ENCODE data around the gene POLR1G. TPM values are rescaled to one million over a fixed set of nuclear protein-coding genes. Genes with fewer than 3 reads are reported as not detected.

The POLR1G gene
- total and polyA plus RNA-seq, 9 of the 15 experiments (the other 6 are each of a cell fraction or from before 2014, with no cell fraction given) = 3.0 to 50.1 (median 27.4) TPM

DNA sequence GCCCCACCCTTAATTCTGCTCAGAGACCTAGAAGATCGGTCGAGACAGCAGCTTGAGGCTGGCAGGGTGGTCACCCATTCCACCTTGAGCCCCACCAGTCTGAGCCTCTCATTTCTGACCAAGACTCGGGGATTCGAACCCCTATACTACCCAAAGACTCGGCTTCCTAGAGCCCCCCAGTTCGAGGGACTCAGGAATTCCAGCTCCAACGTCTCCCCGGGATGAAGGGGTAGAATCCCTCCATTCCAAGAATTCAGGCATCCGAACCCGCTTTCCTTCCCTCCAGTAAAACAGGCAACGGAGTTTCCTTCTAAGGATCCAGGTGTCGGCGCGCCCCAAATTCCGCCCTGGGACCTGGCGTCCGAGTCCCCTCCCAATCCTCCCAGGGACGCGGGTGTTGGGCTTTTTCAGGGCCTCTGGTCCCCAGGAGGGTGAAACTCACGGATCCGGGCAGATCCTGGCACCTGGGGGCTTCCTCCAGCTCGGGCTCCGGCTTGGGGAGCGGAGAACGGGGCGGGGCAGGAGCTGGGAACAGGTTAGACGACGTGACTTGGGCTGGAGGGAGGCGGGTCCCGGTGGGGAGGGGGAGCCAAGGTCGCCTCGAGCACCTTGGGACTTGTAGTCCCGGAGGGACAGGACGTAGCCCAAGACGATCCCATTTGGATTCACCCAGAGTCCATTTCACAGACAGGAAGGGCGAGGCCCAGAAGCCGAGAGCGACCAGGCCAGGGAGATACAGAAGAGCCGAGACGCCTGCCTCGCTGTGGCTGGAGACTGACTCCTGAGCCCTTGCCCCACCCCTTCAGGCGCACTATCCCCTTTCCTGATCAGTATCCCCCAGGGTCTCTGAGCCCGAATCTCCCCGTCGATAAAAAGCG lies 1.6 kb upstream of the POLR1G start, which contains the start of gene PPP1R13L (continued):
- TF ChIP-seq SMAD1 (IDR thresholded peaks at IDR 0.05; ENCODE audit: low read depth, low read length, partially characterized antibody) = no peak
- TF ChIP-seq, protein P1, sequence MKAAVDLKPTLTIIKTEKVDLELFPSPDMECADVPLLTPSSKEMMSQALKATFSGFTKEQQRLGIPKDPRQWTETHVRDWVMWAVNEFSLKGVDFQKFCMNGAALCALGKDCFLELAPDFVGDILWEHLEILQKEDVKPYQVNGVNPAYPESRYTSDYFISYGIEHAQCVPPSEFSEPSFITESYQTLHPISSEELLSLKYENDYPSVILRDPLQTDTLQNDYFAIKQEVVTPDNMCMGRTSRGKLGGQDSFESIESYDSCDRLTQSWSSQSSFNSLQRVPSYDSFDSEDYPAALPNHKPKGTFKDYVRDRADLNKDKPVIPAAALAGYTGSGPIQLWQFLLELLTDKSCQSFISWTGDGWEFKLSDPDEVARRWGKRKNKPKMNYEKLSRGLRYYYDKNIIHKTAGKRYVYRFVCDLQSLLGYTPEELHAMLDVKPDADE (conservative IDR thresholded peaks at IDR 0.05; ENCODE audit: control insufficient read depth, low read depth, low read length) = no peak
- peak; percentile 29 to 46; a peak in 2 of 4 replicates for TF ChIP-seq SIX5 (IDR thresholded peaks at IDR 0.05; ENCODE audit: borderline replicate concordance in 1 of 2, insufficient read depth in 1 of 2, low read depth in 1 of 2, low read length in 2 of 2)
- no peak for TF ChIP-seq JUND (IDR thresholded peaks at IDR 0.05; ENCODE audit: borderline replicate concordance, low read depth, low read length)
- no peak; the same call in 2 of the 3 replicates for TF ChIP-seq JUND (tag; IDR thresholded peaks at IDR 0.05; ENCODE audit: borderline replicate concordance, low read depth, low read length)
- TF ChIP-seq MTA1 (IDR thresholded peaks at IDR 0.05; ENCODE audit: borderline replicate concordance) = 0 out of 2 replicates have a peak, but pooled peaks have one; percentile 22
- TF ChIP-seq, protein P2, sequence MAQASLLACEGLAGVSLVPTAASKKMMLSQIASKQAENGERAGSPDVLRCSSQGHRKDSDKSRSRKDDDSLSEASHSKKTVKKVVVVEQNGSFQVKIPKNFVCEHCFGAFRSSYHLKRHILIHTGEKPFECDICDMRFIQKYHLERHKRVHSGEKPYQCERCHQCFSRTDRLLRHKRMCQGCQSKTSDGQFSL (CRISPR knock-in tag; IDR thresholded peaks at IDR 0.05) = peak; percentile 77; the same call in 1 of the 2 replicates
- TF ChIP-seq, protein P2 (tag; IDR thresholded peaks at IDR 0.05) = peak in 1 of 2 experiments; percentile 45; a peak in 1 of 4 replicates
- TF ChIP-seq HLTF (IDR thresholded peaks at IDR 0.05) = no peak
- TF ChIP-seq, protein P3, sequence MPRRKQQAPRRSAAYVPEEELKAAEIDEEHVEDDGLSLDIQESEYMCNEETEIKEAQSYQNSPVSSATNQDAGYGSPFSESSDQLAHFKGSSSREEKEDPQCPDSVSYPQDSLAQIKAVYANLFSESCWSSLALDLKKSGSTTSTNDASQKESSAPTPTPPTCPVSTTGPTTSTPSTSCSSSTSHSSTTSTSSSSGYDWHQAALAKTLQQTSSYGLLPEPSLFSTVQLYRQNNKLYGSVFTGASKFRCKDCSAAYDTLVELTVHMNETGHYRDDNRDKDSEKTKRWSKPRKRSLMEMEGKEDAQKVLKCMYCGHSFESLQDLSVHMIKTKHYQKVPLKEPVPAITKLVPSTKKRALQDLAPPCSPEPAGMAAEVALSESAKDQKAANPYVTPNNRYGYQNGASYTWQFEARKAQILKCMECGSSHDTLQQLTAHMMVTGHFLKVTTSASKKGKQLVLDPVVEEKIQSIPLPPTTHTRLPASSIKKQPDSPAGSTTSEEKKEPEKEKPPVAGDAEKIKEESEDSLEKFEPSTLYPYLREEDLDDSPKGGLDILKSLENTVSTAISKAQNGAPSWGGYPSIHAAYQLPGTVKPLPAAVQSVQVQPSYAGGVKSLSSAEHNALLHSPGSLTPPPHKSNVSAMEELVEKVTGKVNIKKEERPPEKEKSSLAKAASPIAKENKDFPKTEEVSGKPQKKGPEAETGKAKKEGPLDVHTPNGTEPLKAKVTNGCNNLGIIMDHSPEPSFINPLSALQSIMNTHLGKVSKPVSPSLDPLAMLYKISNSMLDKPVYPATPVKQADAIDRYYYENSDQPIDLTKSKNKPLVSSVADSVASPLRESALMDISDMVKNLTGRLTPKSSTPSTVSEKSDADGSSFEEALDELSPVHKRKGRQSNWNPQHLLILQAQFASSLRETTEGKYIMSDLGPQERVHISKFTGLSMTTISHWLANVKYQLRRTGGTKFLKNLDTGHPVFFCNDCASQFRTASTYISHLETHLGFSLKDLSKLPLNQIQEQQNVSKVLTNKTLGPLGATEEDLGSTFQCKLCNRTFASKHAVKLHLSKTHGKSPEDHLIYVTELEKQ (CRISPR knock-in tag; IDR thresholded peaks at IDR 0.05) = no peak
- TF ChIP-seq, protein P4, sequence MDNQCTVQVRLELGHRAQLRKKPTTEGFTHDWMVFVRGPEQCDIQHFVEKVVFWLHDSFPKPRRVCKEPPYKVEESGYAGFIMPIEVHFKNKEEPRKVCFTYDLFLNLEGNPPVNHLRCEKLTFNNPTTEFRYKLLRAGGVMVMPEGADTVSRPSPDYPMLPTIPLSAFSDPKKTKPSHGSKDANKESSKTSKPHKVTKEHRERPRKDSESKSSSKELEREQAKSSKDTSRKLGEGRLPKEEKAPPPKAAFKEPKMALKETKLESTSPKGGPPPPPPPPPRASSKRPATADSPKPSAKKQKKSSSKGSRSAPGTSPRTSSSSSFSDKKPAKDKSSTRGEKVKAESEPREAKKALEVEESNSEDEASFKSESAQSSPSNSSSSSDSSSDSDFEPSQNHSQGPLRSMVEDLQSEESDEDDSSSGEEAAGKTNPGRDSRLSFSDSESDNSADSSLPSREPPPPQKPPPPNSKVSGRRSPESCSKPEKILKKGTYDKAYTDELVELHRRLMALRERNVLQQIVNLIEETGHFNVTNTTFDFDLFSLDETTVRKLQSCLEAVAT (IDR thresholded peaks at IDR 0.05) = no peak
- TF ChIP-seq ZC3H11A (IDR thresholded peaks at IDR 0.05; ENCODE audit: low read depth, low read length) = no peak
- TF ChIP-seq, protein P5, sequence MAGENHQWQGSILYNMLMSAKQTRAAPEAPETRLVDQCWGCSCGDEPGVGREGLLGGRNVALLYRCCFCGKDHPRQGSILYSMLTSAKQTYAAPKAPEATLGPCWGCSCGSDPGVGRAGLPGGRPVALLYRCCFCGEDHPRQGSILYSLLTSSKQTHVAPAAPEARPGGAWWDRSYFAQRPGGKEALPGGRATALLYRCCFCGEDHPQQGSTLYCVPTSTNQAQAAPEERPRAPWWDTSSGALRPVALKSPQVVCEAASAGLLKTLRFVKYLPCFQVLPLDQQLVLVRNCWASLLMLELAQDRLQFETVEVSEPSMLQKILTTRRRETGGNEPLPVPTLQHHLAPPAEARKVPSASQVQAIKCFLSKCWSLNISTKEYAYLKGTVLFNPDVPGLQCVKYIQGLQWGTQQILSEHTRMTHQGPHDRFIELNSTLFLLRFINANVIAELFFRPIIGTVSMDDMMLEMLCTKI (IDR thresholded peaks at IDR 0.05; ENCODE audit: partially characterized antibody) = no peak
- no peak for TF ChIP-seq TAF15 (IDR thresholded peaks at IDR 0.05; ENCODE audit: low read depth, low read length)
- TF ChIP-seq PHF8 (IDR thresholded peaks at IDR 0.05; ENCODE audit: borderline replicate concordance, low read length) = peak; percentile 46; the same call in 1 of the 2 replicates
- no peak for TF ChIP-seq HDAC6 (IDR thresholded peaks at IDR 0.05; ENCODE audit: low read depth, low read length)
- TF ChIP-seq CREB1 (IDR thresholded peaks at IDR 0.05) = no peak; the same call in 1 of the 2 replicates
- peak; percentile 51; the same call in 1 of the 2 replicates for TF ChIP-seq CREB1 (CRISPR knock-in tag; IDR thresholded peaks at IDR 0.05)

Data from K562 (cell line).